ENCODE measurements around the gene CPEB4.

CPEB4 gene

DNA sequence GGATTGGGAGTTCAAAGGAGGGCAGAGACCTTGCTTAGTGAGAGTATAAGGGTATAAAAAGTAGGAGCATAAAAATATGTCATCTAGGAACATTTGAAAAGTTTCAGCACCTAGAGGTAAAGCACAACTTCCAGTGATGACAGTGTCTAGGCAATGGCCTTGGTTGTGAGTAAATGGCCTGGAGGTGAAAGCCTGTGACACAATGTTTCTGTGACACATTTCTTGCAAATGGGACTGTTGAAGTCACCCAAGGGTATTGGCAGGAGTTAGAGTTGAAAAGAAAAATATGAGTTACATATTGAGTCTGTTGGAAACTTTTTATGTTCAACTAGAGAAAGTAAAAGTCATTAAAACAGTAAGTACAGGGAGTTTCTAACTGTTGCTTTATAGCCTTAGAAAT, 115.6 kb downstream of the CPEB4 start:
- no peak overlapping the region for H3K4me3 ChIP-seq (ENCODE audit: low read length)
- TF ChIP-seq ZNF274 (IDR thresholded peaks at IDR 0.05; ENCODE audit: low read depth, low read length) = no peak

DNA sequence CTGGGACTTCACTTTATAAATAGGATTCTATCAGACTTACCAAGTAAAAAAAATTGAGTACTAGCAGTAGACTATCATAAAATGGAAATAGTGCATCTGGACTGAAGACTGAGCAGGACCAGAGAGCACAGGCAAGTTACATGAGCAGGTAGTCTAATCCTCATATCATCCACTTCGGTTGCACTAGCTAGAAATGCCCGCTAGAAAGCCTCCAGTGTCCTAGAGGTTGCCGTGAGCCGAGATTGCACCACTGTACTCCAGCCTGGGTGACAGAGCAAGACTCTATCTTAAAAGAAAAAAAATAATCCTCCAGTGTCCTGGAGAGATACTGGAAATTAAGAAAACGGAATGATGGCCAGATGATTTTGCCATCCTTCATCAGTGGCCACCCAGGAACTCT, 120.8 kb downstream of the CPEB4 start:
- TF ChIP-seq ZNF274 (IDR thresholded peaks at IDR 0.05; ENCODE audit: low read depth, low read length) = no peak
- no peak overlapping the region for H3K4me3 ChIP-seq (ENCODE audit: low read length)

DNA sequence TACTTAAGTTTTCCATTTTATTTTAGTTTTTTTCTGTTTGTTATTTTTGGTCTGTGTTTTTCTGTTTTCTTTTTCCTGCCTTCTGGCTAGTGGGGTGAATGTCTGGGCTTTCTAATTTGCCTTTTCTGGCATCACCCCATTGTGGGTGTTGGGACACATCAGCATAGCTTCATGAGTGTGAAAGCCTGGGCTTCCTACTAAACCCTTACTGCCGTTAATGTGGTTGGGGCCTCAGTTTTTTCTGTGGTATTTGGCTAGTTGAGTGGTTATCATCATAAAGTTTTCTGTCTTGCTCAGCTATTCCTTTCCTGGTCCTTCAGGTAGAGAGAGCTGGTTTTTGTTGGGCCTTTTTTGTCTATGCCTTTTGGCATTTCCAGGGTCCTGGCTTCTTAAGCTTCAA, 122.2 kb downstream of the CPEB4 start:
- H3K4me3 ChIP-seq (ENCODE audit: low read length) = no peak overlapping the region
- TF ChIP-seq ZNF274 (IDR thresholded peaks at IDR 0.05; ENCODE audit: low read depth, low read length) = no peak

DNA sequence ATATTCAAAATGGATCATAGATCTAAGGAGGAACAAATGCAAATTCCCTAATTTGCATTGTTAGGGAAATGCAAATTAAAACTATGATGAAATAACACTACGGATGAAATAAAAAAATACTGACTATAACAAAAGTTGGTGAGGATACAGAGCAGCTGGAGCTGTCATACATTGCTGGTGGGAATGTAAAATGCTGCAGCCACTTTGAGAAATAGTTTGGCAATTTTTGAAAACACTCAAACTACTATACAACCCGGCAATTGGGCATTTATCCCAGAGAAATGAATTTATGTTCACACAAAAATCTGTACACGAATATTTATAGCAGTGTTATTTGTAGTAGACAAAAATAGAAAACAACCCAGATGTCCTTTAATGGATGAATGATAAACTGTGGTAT, 123.3 kb downstream of the CPEB4 start:
- TF ChIP-seq ZNF274 (IDR thresholded peaks at IDR 0.05; ENCODE audit: low read depth, low read length) = no peak
- H3K4me3 ChIP-seq (ENCODE audit: low read length) = no peak overlapping the region

All from GM08714 (cell line).